GM19328 (cell line): ENCODE data around the gene FBF1.

Experiments
- ATAC-seq: cut with Tn5 transposase; IDR thresholded peaks from one replicate; pipeline ENCODE4 v1.9.1; 2021; ENCODE audit warnings: mild to moderate bottlenecking, moderate library complexity; ENCODE audit not compliant: unreplicated experiment

Gene FBF1

DNA sequence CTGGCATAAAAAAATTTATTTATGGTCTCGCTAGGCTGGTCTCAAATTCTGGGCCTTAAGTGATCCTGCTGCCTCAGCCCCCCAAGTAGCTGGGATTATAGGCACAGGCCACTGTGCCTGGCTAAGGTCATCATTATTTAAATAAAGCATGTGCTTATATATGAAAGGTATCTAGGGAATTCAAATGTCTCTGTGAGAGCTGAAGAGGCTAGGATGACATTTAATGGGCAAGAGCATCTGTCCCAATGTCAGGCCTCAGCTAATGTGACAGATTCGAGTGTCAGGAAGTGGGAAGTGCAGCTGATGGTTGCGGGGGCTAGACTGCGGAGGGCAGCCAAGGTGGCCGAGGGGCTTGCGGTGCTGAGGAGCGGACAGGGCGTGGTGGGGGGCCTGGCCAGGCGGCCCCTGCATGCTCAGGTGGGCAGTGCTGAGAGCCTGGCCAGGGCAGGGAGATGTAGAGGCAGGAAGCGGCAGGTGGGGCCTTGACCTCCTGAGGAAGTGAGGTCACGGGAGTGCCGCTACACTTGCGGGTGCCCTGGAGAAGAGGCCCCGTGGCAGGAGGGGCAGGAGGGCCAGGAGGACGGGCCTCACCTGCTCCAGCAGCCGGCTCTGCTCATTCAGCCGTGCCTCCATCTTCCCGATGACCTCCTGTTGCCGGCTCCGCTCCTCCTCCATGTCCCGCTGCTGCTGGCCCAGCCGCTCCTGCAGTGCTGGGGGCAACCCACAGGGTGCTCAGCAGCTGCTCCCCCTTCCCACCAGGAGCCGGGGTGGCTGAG, 23.5 kb downstream of the FBF1 start:
- no peak for ATAC-seq

DNA sequence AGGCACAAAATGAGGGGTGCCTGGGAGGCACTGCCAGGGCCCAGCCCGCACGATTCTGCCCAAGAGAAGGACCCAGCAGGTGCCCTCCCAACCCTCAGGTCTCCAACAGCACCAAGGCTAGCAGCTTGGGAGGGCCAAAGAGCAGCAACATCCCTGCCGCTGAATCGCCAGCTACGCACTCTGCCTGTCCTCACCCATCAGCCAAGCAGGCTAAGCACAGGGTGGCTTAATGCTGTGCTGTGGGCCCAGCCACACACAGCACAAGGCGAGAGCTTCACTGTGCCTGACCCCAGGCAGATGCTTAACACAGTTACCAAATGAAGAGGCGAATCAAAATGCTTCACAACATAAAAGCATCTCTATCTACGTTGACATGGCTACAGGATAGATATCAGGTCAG, 25.6 kb downstream of the FBF1 start:
- ATAC-seq = no peak

DNA sequence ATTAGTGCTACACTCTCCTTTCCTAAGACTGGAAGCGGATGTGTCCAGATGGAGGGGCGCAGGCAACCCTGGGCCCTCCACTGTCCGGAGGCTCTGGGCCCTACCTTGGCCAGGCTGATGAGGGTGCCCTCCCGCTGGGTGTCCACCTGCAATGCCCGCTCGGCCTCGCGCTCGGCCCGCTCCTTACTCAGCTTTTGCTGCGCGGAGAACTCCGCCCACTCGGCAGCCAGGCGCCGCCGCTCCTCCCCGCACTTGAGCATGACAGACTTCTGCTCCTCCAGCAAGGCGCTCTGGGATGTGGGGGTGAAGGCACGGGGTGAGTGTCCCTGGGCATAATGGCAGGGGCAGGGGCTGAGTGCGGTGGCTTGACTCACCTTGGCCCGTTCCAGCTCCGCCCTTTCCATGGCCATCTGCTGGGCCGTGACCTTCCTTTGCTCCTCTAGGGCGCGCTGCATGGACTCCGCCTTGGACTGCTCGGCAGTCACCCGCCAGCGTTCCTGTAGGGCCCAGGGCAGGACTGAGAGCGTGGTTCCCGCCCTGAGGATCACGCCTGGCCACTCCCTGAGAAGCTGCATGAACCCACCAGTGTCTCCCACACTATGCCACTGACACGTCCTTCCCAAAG, 26.1 kb downstream of the FBF1 start:
- no peak for ATAC-seq

DNA sequence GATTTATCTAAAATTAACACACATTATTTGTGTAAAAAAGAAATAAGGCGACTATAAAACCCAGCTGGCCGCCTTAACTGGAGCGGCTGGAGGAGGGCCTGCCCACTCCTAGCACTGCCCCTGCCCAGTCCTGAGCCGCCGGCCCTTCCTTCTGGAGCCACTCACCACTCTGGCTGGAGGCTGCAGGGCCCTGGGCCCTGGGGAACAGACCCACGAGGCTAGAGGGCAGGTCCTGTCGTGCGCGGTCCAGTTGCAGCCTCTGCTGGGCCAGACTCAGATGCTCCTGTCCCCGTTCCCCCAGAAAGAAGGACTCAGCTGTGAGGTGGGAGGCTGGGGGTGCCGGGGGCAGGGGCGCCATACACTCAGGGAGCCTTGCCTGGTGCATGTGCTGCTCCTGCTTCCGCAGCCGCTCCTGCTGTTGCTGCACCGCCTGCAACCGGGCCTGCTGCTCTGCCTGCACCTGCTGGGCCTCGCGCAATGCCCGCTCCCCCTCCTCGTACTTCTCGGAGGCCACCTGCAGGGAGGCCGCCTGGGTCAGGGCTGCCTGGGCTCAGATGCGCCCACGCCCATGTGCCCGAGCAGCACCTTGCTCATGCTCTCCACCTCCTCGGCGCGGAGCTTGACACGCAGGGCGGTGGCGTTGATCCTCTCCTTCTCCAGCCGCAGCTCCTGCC, 27.2 kb downstream of the FBF1 start:
- no peak for ATAC-seq

DNA sequence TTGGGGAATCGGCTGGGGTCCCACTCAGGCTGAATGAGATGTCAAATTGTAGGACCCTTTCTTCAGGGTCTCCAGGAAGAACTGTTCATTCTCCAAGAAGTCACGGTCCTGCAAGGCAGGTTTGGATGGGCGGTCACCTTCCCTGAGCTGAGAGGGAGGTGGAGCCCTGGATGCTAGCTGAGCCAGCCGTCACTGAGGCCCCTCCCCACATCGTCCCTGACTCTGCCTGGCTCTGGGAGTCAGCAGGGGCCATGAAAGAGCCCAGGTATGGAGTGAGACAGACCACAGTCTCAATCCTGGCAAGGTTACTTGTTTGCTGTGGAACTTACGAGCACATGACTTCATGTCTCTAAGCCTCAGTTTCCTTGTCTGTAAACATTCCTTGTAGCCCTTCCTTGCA, 30.1 kb downstream of the FBF1 start:
- no peak for ATAC-seq

DNA sequence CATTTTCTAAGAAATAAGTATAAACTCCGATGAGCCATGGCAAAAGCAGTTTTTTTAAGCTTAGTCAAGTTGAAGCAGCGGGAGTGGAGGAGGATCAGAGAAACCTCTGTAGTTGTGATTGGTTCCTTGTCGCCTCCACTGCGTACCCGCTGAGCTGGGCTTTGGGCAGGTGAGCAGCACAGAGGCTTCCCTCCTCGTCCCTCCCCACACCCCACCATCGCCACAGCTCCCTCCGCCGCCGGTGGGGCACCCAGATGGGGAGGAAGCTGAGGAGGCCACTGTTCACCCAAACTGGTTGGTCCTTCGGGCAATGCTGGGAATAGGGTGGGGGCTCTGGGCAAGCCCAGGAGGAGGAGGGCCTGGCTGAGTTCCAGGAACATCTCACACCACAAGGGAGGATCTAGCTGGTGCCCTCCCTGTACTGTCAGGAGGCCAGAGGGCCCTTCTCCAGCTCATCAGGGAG, 31.0 kb downstream of the FBF1 start:
- no peak for ATAC-seq

DNA sequence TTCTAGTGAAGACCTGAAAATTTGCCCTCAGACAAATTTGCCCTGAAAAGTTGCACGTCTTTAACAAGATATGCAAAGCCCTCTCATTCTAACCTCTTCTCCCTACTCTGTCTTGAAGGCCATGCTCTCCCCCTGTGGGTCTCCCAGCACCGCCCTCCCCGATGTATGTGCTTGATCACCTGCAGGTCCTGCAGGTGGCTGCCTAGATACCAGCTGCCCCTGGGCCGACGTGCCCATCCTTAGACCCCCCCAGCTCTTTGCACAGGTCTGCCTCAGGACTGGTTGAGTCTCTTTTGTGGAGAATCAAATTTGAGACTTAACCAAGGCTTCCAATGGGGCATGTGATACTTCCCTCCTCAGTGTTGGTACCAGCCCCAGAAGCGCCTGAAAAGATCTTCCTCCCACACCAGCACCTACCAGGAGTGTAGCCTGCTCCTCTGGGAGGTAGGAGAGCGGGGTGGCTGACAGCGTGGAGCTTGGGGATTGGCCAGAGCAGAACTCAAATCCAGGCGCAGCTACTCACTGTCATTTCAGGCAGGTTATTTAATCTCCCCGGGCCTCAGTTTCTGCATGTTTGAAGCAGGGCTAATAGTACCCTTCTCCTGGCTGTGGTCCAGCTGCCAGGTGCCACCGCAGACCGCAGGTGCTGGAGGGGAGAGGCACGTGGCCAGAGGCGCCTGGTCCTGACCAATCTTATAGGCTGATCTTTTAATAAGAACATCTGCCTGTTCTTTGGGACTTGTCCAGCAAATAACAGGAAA, 31.6 kb downstream of the FBF1 start:
- no peak for ATAC-seq

DNA sequence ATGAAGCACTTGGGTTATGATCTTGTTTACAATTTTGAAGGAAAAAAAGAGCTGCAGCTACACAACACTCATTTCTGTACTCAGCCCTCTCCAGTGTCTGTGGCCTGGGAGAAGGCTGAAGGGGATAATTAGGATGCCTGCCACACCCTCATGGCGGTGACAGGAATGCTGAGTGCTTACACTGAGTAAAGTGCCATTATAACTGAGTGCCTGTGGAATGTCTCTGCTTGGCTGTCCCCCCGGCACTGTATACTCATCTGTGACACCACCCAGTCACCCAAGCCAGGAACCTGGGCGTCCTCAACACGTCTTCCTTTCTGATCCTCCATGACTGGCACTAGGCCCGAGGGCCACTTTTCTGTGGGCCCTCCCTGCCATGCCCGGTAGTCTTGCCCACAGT, 32.6 kb downstream of the FBF1 start:
- ATAC-seq = no peak

DNA sequence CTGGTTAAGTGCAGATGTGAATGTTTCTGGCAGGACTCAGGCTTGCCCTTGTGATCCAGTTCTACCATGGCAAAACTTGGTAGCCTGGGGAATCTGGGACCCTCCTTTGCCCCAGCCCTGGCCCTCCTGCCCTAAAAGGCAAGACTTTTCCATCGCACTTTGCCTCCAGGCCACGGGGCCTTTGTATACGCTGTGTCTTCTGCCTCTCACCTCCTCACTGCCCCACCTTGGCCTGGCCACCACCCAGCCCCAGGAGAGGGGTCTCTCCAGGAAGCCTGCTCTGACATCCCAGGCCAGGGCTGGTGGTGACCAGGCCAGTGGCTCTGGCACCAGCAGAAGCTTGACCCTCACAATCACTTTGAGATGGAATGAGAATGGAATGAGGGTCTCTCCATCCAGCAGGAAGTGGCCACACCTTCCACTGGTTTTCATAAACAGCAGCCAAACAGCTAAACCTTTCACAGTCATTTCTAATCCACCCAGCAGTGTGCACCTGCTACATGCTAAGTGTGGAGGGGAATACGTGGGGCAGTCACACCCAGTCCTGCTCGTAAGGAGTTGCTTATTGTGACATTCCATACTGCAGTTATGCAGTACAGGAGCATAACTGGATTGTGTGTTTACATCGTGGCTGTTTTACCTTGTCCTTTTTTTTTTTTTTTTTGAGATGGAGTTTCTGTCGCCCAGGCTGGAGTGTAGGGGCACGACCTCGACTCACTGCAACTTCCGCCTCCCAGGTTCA, 34.5 kb downstream of the FBF1 start:
- ATAC-seq = no peak

DNA sequence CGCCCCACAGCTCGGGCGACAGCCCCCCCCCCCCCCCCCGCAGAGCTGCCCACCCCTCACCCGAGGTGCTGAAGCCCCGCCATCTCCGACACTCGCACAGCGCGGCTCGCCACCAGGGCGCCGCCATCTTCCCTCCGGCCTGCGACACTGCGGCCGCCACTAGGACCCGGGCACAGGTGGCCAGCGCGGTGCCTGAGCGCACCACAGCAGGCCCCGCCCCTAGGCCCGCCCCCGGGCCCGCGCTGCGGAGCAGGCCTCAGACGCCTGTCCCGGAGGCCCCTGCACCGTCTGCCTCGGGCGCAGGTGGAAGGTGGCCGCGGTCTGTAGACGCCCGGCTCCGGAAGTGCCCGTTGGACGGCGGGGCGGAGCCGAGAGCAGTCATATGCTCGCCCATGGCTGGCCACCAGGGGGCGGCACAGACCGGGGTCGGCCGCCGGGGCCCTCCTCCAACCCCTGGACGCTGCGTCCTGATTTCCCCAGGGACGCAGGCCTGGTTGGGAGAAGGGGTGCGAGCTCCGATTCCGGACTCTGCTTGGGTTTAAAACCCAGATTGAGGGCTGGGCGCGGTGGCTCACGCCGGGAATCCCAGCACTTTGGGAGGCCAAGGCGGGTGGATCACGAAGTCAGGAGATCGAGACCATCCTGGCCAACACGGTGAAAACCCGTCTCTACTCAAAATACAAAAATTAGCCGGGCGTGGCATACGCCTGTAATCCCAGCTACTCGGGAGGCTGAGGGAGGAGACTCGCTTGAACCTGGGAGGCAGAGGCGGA, 35.9 kb downstream of the FBF1 start, which contains the start of gene MRPL38:
MRPL38 (minus strand) TSS at position 136 of the 773 bp plus-strand sequence; CDS start at position 127, 9 bp downstream.
- ATAC-seq = peak; percentile 95

DNA sequence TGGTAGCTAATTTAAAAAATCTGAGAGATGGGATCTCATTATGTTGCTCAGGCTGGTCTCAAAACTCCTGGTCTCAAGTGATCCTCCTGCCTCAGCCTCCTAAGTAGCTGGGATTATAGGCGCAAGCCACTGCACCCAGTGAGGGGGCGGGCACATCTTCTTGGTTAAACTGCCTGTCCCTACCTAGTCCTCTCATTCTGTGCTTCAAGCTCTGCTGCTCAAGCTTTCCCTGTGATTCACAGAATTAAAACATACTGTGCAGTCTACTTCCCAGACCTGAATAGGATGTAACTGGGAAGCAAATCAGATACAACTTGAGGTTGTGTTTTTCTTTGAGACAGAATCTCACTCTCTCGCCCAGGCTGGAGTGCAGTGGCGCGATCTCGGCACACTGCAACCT, 38.4 kb downstream of the FBF1 start:
- ATAC-seq = no peak

DNA sequence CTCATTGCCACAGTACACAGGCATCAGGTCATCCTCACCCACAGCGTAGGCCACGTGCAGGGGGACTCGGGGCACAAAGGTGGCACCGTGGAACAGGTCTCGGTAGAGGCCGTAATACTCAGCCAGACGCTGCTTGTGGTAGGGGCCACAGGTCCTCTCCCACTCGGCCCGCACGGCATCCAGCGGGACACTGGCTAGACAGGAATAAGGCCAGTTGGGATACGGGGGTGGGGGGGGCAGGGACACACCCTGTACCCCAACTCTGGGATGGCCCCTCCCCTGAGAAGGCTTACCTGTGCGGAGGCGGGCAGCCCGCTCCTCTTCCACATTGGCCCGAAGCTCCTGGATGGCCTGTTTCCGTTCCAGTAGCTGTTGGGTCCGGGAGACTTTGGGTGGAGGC, 39.1 kb downstream of the FBF1 start:
- ATAC-seq = no peak

DNA sequence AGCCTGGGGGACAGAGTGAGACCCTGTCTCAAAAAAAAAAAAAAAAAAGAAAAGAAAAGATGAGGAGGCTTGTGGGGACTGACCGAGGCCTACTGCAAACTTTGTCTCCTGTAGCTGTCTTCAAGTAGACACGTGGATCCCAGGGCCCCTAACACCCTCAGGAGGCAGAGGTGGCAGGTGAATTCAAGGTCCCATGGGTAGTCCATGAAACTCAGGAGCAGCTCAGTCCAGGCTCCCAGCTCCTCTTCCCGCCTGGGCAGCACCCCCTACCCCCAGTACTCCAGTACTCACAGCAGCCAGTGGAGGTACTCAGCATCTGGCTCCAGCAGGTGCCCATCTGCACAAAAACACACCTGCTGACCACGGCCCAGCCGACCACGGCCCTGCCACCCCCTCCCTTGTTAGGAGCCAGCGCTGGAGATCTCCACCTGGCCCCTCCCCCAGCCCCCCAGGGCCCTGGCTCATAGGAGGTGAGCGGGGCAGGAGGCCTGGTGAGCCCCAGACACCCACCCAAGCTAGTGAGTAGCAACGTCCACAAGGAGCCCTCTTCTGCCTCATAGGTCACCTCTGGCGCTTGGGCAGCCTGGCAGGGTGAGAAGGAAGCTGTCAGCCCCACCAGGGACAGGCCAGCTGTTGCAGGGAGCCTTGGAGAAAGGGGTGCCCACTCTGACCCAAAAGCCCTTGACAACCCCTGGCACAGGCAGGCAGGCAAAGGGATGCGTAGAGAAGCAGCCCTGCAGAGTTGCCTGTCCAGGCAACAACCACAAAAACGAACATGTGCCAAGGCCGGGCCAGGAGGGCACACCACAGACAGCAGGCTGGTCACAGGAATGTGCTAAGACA, 39.9 kb downstream of the FBF1 start:
- no peak for ATAC-seq

DNA sequence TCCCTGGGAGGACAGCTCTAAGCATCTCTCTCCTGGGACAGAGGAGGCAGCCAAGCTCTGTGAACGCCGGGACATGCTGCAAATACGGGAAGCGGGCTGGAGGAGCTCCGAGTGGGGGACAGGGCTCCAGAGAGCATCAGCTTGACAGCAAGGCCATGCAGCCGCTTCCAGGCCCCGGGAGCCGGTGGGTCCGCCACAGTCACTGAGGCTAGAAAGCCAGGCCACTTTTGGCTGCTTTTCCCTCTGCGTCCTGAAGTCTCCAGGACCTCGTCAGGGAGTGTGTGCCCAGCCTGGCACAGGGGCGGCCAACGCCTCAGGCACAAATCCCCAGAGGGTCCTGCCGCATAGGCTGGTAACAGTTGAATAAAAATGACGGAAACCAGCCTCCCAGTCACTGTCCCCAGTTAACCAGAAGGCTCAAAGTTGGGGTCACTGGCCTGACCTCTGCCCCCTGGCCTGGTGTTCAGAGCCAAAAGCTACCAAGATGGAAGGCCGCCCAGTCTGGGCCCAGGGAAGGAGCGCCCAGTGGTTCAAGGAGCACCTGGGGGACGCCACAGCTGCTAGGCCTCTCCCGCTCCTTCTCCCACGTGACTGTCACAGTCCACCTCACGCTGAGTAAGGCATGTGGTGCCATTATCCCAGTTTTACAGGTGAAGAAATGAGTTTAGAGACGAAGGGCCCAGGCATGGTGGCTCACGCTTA, 40.9 kb downstream of the FBF1 start:
- no peak for ATAC-seq

DNA sequence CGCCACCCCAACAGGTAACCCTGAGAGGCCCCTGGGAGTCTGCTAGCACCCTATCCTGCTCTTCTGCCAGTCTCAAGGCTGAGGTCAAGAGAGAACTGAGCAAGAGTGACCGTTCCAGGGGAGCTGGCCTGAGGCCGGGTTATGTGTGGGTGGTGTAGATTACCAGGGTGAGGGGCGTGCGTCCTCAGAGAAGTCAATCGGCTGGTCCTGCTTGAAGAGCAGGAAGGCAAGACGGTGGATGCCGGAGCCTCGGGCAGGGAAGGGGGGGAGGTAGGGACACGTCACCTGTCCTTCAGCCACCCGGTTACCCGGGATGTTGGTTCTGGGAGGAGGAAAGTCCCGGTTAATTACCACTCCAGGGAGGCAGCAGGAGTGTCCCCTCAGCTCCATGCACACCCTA, 41.5 kb downstream of the FBF1 start:
- ATAC-seq = no peak

DNA sequence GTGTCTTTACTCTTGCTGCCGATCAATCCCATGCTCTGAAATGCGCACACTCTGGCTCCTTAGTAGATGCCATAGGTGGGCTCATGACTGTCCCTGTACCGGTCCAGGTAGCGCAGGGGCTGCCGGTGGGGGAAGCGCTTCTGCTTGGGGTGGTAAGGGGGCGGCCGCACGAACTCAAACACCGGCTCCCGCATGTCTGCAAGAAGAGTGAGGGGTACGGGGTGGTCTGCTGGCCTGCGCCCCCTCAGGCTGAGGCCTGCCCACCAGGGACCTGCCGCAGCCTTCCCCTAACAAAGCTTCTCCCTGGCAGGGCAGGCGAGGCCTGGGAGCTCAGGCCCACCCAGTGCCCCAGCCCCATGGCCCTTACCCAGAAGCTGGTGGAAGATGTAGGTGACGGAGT, 42.1 kb downstream of the FBF1 start:
- ATAC-seq = no peak

DNA sequence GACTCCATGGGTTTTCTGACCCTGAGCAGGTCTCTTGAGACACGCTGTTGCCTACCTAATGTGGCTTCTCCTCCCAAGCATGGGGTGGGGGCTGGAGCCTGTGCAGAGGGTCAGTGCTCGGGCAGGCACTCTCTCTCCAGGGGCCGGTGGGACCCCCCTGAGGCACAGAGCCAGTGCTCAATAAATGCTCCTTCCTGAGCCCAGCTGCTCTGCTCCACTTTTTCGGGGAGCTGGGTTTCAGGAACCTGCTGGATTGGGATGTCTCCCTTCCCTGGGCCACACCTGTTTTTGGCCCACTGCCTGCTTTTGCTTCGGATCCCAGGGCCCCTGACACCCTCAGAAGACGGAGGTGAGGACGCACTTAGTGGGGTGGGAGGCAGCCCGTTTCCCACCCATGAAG, 42.8 kb downstream of the FBF1 start:
- ATAC-seq = no peak
